Gastrocnemius medialis (tissue), 4 donors: Measurements from ENCODE around the gene UPK1A. TPM values are rescaled to one million over a fixed set of nuclear protein-coding genes. Genes with fewer than 3 reads are reported as not detected.
"Not testable (repeated sequence)": the region's sequence is repeated elsewhere in the genome, so short reads cannot be mapped to it uniquely, and the experiment has no call there.

Experiments used
- ATAC-seq, 2 donors: fragments of 150-250 bp; one replicate each; pipeline ENCODE4 v1.9.1; 2016
- DNase-seq, 2 donors: peaks; one replicate each; pipeline ENCODE4 v3.0.0-alpha.2; 2019
- H3K27ac ChIP-seq, 4 donors: fragments of 200-600 bp; sonication (generic); 1 replicate in 1 of 4; 2 replicates in 3 of 4; pipeline ENCODE4 v1.5.1; 2016 to 2018; ENCODE audit warnings: mild to moderate bottlenecking in 2 of 4, moderate library complexity in 1 of 4
- H3K27me3 ChIP-seq, 3 donors: fragments of 200-600 bp; sonication (generic) in 2 of 3; 1 replicate in 1 of 3; 2 replicates in 2 of 3; pipeline versions ENCODE4 v1.5.1 to v1.6.0; 2016 to 2019; ENCODE audit warnings: mild to moderate bottlenecking in 1 of 3, moderate library complexity in 1 of 3
- H3K36me3 ChIP-seq, 2 donors: fragments of 200-600 bp; sonication (generic) in 1 of 2; one replicate each; pipeline ENCODE4 v1.5.1; 2017 to 2018
- H3K4me1 ChIP-seq, 2 donors: fragments of 200-600 bp; sonication (generic) in 1 of 2; one replicate each; pipeline ENCODE4 v1.5.1; 2016 to 2017; ENCODE audit warnings: mild to moderate bottlenecking in 2 of 2
- H3K4me3 ChIP-seq, 4 donors: fragments of 200-600 bp; sonication (generic) in 3 of 4; 1 replicate in 1 of 4; 2 replicates in 3 of 4; pipeline ENCODE4 v1.5.1; 2016 to 2019; ENCODE audit warnings: mild to moderate bottlenecking in 2 of 4
- H3K9me3 ChIP-seq, 3 donors: fragments of 200-600 bp; sonication (generic) in 2 of 3; 1 replicate in 1 of 3; 2 replicates in 2 of 3; pipeline ENCODE4 v1.5.1; 2016 to 2019
- CTCF ChIP-seq, 5 experiments: fragments of 450-650 bp in 3 of 5; fragments of 200-600 bp in 2 of 5; sonication (generic) in 2 of 5; IDR thresholded peaks in 4 of 5; conservative IDR thresholded peaks in 1 of 5; 1 replicate in 4 of 5; 2 replicates in 1 of 5; pipeline ENCODE4 v1.5.1; 2016 to 2019; ENCODE audit warnings: antibody characterized with exemption in 5 of 5, mild to moderate bottlenecking in 3 of 5, moderate library complexity in 3 of 5
- POLR2A ChIP-seq, 2 donors: fragments of 450-650 bp; IDR thresholded peaks; one replicate each; pipeline ENCODE4 v1.6.1; 2017; ENCODE audit warnings: antibody characterized with exemption in 2 of 2, mild to moderate bottlenecking in 2 of 2, moderate library complexity in 2 of 2
- in situ Hi-C, 4 donors: fragments of 200-750 bp; cut with MboI; loops; one replicate each; pipeline versions ENCODE4 v1.15.0 to v1.8.0; 2017; ENCODE audit warnings: low sequenced_read_pairs in 4 of 4
- intact Hi-C: fragments of 100-400 bp; cut with DNase I; formaldehyde crosslinking; loops from one replicate; pipeline ENCODE4 v1.15.1; 2023; ENCODE audit warnings: low total_unique reads
- total RNA-seq, 4 donors: library from RNA; depleted of rRNA; stranded (reverse); fragments of >200 nt; gene quantifications; one replicate each; pipeline versions ENCODE4 v1.1.0 to v1.2.3, GENCODE V29; 2016

Gene UPK1A
- total RNA-seq, 4 donors from 2014 or later = not detected

GRCh38 chr19:35722461-35722860, 56.1 kb downstream of the UPK1A start:
- no peaks in the 10 kb centered on the region for H3K27me3 ChIP-seq
- in situ Hi-C loops = loop anchor here in 1 of 4 donors (25.0 kb wide), 1 partner anchor 185 kb away; the partner anchor contains the start of genes GAPDHS, SBSN and TMEM147
- no peak for TF ChIP-seq CTCF (IDR thresholded peaks at IDR 0.05 in 4 of 5, conservative IDR thresholded peaks at IDR 0.05 in 1 of 5)
- no peak for TF ChIP-seq POLR2A (IDR thresholded peaks at IDR 0.05)
- H3K27ac ChIP-seq = no peak overlapping the region
- H3K4me3 ChIP-seq = no peak overlapping the region
- no peaks in the 10 kb centered on the region for H3K9me3 ChIP-seq
- DNase-seq (no peak), ATAC-seq (no peak)
- peaks cover 14% of the 10 kb centered on the region in 2 donors for H3K4me1 ChIP-seq
- intact Hi-C loops = no loop called here
- peaks cover 10 to 74% of the 10 kb centered on the region in 2 donors for H3K36me3 ChIP-seq

GRCh38 chr19:35722897-35723296, 56.6 kb downstream of the UPK1A start:
- Histone ChIP-seq H3K36me3 (peaks cover 10 to 78% of the 10 kb centered on the region in 2 donors), H3K9me3 (no peaks in the 10 kb centered on the region), H3K27ac (no peak overlapping the region), H3K4me1 (peaks cover 14% of the 10 kb centered on the region in 2 donors), H3K27me3 (no peaks in the 10 kb centered on the region), H3K4me3 (no peak overlapping the region)
- ATAC-seq = no peak
- intact Hi-C loops = no loop called here
- DNase-seq = no peak
- in situ Hi-C loops = loop anchor here in 1 of 4 donors (25.0 kb wide), 1 partner anchor 186 kb away; the partner anchor contains the start of genes GAPDHS, SBSN and TMEM147
- TF ChIP-seq POLR2A (IDR thresholded peaks at IDR 0.05) = no peak
- no peak for TF ChIP-seq CTCF (IDR thresholded peaks at IDR 0.05 in 4 of 5, conservative IDR thresholded peaks at IDR 0.05 in 1 of 5)

GRCh38 chr19:35723671-35724070, 57.4 kb downstream of the UPK1A start:
- TF ChIP-seq CTCF (IDR thresholded peaks at IDR 0.05 in 4 of 5, conservative IDR thresholded peaks at IDR 0.05 in 1 of 5) = no peak
- peaks cover 11 to 12% of the 10 kb centered on the region in 2 donors for H3K4me1 ChIP-seq
- no peak overlapping the region for H3K27ac ChIP-seq
- in situ Hi-C loops (loop anchor here in 1 of 4 donors (25.0 kb wide), 1 partner anchor 186 kb away; the partner anchor contains the start of genes GAPDHS, SBSN and TMEM147), intact Hi-C loops (no loop called here)
- DNase-seq (no peak), ATAC-seq (no peak)
- no peaks in the 10 kb centered on the region for H3K9me3 ChIP-seq
- H3K4me3 ChIP-seq = no peak overlapping the region
- no peaks in the 10 kb centered on the region for H3K27me3 ChIP-seq
- H3K36me3 ChIP-seq = peaks cover 10 to 86% of the 10 kb centered on the region in 2 donors

GRCh38 chr19:35724132-35724531, 57.8 kb downstream of the UPK1A start:
- H3K27ac ChIP-seq, intact Hi-C loops, H3K4me1 ChIP-seq, H3K4me3 ChIP-seq, H3K27me3 ChIP-seq, ATAC-seq, H3K9me3 ChIP-seq, DNase-seq: not testable (repeated sequence)
- H3K36me3 ChIP-seq = peaks cover 10 to 91% of the 10 kb centered on the region in 2 donors
- in situ Hi-C loops = loop anchor here in 1 of 4 donors (25.0 kb wide), 1 partner anchor 187 kb away; the partner anchor contains the start of genes GAPDHS, SBSN and TMEM147

- in situ Hi-C loops (loop anchor here in 1 of 4 donors (25.0 kb wide), 1 partner anchor 187 kb away; the partner anchor contains the start of genes GAPDHS, SBSN and TMEM147), intact Hi-C loops (no loop called here)
- Histone ChIP-seq H3K4me1 (peaks cover 2 to 3% of the 10 kb centered on the region in 2 donors), H3K27ac (no peak overlapping the region), H3K27me3 (no peaks in the 10 kb centered on the region), H3K4me3 (no peak overlapping the region), H3K36me3 (peaks cover 10 to 95% of the 10 kb centered on the region in 2 donors), H3K9me3 (no peaks in the 10 kb centered on the region)
- no peak for DNase-seq
- ATAC-seq = no peak
- TF ChIP-seq POLR2A (IDR thresholded peaks at IDR 0.05) (no peak), CTCF (IDR thresholded peaks at IDR 0.05 in 4 of 5, conservative IDR thresholded peaks at IDR 0.05 in 1 of 5) (no peak)
Observed at GRCh38 chr19:35724560-35724959, 58.2 kb downstream of the UPK1A start.
